Fibroblast of lung (primary cell): ENCODE results near the gene ROBO1. TPM values are rescaled to one million over a fixed set of nuclear protein-coding genes. Genes with fewer than 3 reads are reported as not detected.

Source experiments
- DNase-seq, 2 donors: peaks; one replicate each; pipeline versions ENCODE4 v3.0.0 to v3.0.0-alpha.2; 2010; ENCODE audit warnings: low read depth in 2 of 2
- H2AFZ ChIP-seq: 2 replicates; pipeline ENCODE4 v1.5.1; 2012; ENCODE audit warnings: low read length, control low read depth, inconsistent platforms
- H3K27ac ChIP-seq: 2 replicates; pipeline ENCODE4 v1.5.1; 2011; ENCODE audit warnings: low read length, control low read depth; ENCODE audit not compliant: insufficient read depth
- H3K27me3 ChIP-seq: 2 replicates; pipeline ENCODE4 v1.5.1; 2011; ENCODE audit warnings: mild to moderate bottlenecking, low read length; ENCODE audit not compliant: control insufficient read depth, insufficient read depth
- H3K36me3 ChIP-seq: 2 replicates; pipeline ENCODE4 v1.5.1; 2011; ENCODE audit warnings: low read length; ENCODE audit not compliant: control insufficient read depth, insufficient read depth
- H3K4me1 ChIP-seq: 2 replicates; pipeline ENCODE4 v1.5.1; 2011; ENCODE audit warnings: low read length; ENCODE audit not compliant: control insufficient read depth, insufficient read depth; ENCODE audit errors: extremely low read depth
- H3K4me2 ChIP-seq: 2 replicates; pipeline ENCODE4 v1.5.1; 2011; ENCODE audit warnings: low read length, control low read depth; ENCODE audit not compliant: insufficient read depth; ENCODE audit errors: extremely low read depth
- H3K4me3 ChIP-seq, 4 experiments: fragments of 200-600 bp in 1 of 4; sonication (generic) in 1 of 4; replicated peaks in 1 of 4; 2 replicates each; pipeline ENCODE4 v1.5.1; 2011 to 2016; ENCODE audit warnings: low read length in 4 of 4, low read depth in 3 of 4, mild to moderate bottlenecking in 3 of 4, control low read depth in 2 of 4, inconsistent platforms in 1 of 4, mixed read lengths in 1 of 4; ENCODE audit not compliant: insufficient read depth in 1 of 4; ENCODE audit errors: control extremely low read depth in 1 of 4
- H3K79me2 ChIP-seq: 2 replicates; pipeline ENCODE4 v1.5.1; 2012; ENCODE audit warnings: mild to moderate bottlenecking, low read length, inconsistent platforms; ENCODE audit not compliant: control insufficient read depth, insufficient read depth
- H3K9ac ChIP-seq: 2 replicates; pipeline ENCODE4 v1.5.1; 2011; ENCODE audit warnings: mild to moderate bottlenecking, low read length, control low read depth; ENCODE audit not compliant: insufficient read depth
- H3K9me3 ChIP-seq: 2 replicates; pipeline ENCODE4 v1.5.1; 2012; ENCODE audit warnings: low read depth, low read length; ENCODE audit not compliant: control insufficient read depth, insufficient read depth
- H4K20me1 ChIP-seq: 2 replicates; pipeline ENCODE4 v1.5.1; 2011; ENCODE audit warnings: low read length; ENCODE audit not compliant: control insufficient read depth, insufficient read depth; ENCODE audit errors: extremely low read depth
- EZH2 ChIP-seq: IDR thresholded peaks from 2 replicates; pipeline ENCODE4 v1.5.1; 2012; ENCODE audit warnings: low read length, control low read depth, mild to moderate bottlenecking; ENCODE audit errors: missing control alignments
- polyA plus RNA-seq, 2 donors: library from polyadenylated mRNA; depleted of rRNA in 1 of 2; stranded (reverse) in 1 of 2; unstranded in 1 of 2; fragments of >200 nt; gene quantifications; 2 replicates each; pipeline ENCODE4 v1.2.1, GENCODE V29; 2011 to 2012; ENCODE audit warnings: missing spikeins in 1 of 2
- total RNA-seq: library from RNA; depleted of rRNA; stranded (reverse); fragments of >200 nt; gene quantifications from 2 replicates; pipeline ENCODE4 v1.2.1, GENCODE V29; 2014
- TF ChIP-seq, protein P1 (sequence below), 2 donors: IDR thresholded peaks in 1 of 2; conservative IDR thresholded peaks in 1 of 2; 1 replicate in 1 of 2; 2 replicates in 1 of 2; pipeline ENCODE4 v1.5.1; 2011 to 2012; ENCODE audit warnings: low read length in 2 of 2, control low read depth in 1 of 2, inconsistent platforms in 1 of 2, low read depth in 1 of 2, mild to moderate bottlenecking in 1 of 2

Gene ROBO1
- total and polyA plus RNA-seq, 2 donors (not counting 1 experiment from before 2014, with no cell fraction given) = 53.8 to 104 TPM

- Histone ChIP-seq H3K27me3 (no peaks in the 10 kb centered on the region), H3K27ac (no peak overlapping the region), H3K79me2 (no peaks in the 10 kb centered on the region), H3K4me1 (no peaks in the 10 kb centered on the region), H3K36me3 (no peaks in the 10 kb centered on the region), H4K20me1 (no peaks in the 10 kb centered on the region), H3K9ac (no peak overlapping the region), H3K4me2 (no peak overlapping the region), H3K4me3 (no peak overlapping the region), H2AFZ (no peak overlapping the region), H3K9me3 (no peaks in the 10 kb centered on the region)
- TF ChIP-seq, protein P1, sequence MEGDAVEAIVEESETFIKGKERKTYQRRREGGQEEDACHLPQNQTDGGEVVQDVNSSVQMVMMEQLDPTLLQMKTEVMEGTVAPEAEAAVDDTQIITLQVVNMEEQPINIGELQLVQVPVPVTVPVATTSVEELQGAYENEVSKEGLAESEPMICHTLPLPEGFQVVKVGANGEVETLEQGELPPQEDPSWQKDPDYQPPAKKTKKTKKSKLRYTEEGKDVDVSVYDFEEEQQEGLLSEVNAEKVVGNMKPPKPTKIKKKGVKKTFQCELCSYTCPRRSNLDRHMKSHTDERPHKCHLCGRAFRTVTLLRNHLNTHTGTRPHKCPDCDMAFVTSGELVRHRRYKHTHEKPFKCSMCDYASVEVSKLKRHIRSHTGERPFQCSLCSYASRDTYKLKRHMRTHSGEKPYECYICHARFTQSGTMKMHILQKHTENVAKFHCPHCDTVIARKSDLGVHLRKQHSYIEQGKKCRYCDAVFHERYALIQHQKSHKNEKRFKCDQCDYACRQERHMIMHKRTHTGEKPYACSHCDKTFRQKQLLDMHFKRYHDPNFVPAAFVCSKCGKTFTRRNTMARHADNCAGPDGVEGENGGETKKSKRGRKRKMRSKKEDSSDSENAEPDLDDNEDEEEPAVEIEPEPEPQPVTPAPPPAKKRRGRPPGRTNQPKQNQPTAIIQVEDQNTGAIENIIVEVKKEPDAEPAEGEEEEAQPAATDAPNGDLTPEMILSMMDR (conservative IDR thresholded peaks at IDR 0.05 in 1 of 2, IDR thresholded peaks at IDR 0.05 in 1 of 2; ENCODE audit: low read depth in 1 of 2, low read length in 2 of 2) = no peak
- DNase-seq = peak; percentile 62 to 81
These were observed 798.3 kb downstream of the ROBO1 start for GRCh38 chr3:78969483-78969882.

- H3K36me3 ChIP-seq = no peaks in the 10 kb centered on the region
- no peaks in the 10 kb centered on the region for H3K4me1 ChIP-seq
- no peak overlapping the region for H3K4me3 ChIP-seq
- H3K4me2 ChIP-seq = no peak overlapping the region
- no peaks in the 10 kb centered on the region for H3K9me3 ChIP-seq
- H3K27ac ChIP-seq = no peak overlapping the region
- H3K27me3 ChIP-seq = no peaks in the 10 kb centered on the region
- no peak overlapping the region for H3K9ac ChIP-seq
- H4K20me1 ChIP-seq = no peaks in the 10 kb centered on the region
- TF ChIP-seq, protein P1 (conservative IDR thresholded peaks at IDR 0.05 in 1 of 2, IDR thresholded peaks at IDR 0.05 in 1 of 2; ENCODE audit: low read depth in 1 of 2, low read length in 2 of 2) = no peak
- no peak for TF ChIP-seq EZH2
- no peak overlapping the region for H2AFZ ChIP-seq
- no peak for DNase-seq
- H3K79me2 ChIP-seq = no peaks in the 10 kb centered on the region
These were observed 800.7 kb downstream of the ROBO1 start for GRCh38 chr3:78967061-78967460.

DNA sequence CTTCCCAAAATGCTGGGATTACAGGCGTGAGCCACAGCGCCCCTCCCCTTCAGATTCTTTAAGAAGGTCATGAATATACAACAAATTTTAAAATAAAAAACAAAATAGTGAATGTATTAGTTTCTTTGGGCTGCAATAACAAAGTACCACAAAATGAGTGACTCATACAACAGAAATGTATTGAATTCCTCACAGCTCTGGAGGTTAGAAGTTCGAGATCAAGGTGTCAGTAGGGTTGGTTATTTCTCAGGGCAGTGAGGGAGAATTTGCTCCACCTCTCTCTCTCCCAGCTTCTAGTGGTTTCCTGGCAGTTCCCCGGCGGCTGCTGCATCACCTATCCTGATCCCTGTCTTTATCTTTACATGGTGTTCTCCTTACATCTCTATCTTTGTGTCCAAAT is 804.0 kb downstream of the ROBO1 start:
- H3K4me1 ChIP-seq = no peaks in the 10 kb centered on the region
- no peaks in the 10 kb centered on the region for H3K27me3 ChIP-seq
- no peaks in the 10 kb centered on the region for H4K20me1 ChIP-seq
- H3K36me3 ChIP-seq = no peaks in the 10 kb centered on the region
- no peak overlapping the region for H3K27ac ChIP-seq
- TF ChIP-seq, protein P1 (conservative IDR thresholded peaks at IDR 0.05 in 1 of 2, IDR thresholded peaks at IDR 0.05 in 1 of 2; ENCODE audit: low read depth in 1 of 2, low read length in 2 of 2) = no peak
- no peak for TF ChIP-seq EZH2
- no peak overlapping the region for H3K4me2 ChIP-seq
- DNase-seq = peak in 1 of 2 donors; percentile 30
- no peak overlapping the region for H3K9ac ChIP-seq
- no peaks in the 10 kb centered on the region for H3K79me2 ChIP-seq
- H3K4me3 ChIP-seq = no peak overlapping the region
- no peak overlapping the region for H2AFZ ChIP-seq
- H3K9me3 ChIP-seq = no peaks in the 10 kb centered on the region
